ENCODE results near the gene APRT.
"Not testable (repeated sequence)": the region's sequence is repeated elsewhere in the genome, so short reads cannot be mapped to it uniquely, and the experiment has no call there.

APRT gene

DNA sequence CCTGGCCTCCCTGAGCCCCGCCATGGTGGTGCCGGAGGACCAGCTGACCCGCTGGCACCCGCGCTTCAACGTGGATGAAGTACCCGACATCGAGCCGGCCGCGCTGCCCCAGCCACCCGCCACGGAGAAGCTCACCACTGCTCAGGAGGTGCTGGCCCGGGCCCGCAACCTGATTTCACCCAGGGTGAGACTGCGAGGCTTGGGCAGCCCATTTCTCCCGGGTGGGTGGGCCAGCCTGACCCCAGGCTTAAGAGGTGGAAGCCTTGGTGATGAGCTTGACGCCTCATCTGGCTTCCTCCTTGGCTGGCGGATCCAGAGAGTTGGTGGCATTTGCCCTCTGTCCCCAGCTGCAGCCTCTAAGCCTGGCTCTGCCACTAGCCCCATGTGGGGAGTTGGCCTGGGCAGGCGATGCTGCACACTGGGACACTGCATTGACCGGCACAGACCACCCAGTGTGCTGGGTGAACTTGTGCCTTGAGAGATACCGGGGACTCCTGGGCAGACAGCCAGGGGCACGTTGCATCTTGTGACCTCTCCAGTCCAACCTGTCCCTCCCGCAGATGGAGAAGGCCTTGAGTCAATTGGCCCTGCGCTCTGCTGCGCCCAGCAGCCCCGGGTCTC, 5.1 kb downstream of the APRT start:
- no peak for DNase-seq

DNA sequence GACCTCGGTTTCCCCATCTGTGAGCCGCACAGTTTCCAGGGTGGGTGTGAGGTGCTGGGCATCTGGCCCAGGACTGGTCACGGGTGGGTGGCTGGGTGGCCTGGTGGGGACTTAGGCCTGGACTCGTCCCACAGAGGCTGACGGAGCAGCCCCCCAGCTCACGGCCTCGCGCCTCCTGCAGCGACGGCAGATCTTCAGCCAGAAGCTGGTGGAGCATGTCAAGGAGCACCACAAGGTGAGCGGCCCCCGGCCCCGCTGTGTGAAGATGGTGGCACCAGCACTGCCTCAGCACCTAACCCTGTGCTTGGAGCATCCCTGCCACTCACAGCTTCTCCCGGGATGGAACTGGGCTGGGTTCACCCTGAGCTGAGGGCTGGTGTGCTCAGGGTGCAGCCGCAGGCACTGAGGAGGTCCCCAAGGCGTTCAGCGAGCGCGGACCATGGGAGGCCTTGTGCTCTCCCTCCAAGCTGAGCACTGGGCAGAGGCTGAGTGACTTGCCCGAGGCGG, 5.8 kb downstream of the APRT start:
- no peak for DNase-seq

DNA sequence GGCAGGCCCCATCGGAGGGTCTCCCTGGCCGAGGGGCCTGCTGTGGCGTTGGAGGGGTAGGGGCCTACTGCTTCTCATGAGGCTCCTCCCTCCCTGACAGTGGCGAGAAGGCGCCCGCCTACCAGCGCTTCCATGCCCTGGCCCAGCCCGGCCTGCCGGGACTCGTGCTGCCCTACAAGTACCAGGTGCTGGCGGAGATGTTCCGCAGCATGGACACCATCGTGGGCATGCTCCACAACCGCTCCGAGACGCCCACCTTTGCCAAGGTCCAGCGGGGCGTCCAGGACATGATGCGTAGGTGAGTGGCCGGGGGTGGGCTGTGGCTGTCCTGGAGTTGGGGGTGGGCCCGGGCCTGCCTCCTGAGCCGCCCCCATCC, 6.4 kb downstream of the APRT start:
- DNase-seq: no peak

DNA sequence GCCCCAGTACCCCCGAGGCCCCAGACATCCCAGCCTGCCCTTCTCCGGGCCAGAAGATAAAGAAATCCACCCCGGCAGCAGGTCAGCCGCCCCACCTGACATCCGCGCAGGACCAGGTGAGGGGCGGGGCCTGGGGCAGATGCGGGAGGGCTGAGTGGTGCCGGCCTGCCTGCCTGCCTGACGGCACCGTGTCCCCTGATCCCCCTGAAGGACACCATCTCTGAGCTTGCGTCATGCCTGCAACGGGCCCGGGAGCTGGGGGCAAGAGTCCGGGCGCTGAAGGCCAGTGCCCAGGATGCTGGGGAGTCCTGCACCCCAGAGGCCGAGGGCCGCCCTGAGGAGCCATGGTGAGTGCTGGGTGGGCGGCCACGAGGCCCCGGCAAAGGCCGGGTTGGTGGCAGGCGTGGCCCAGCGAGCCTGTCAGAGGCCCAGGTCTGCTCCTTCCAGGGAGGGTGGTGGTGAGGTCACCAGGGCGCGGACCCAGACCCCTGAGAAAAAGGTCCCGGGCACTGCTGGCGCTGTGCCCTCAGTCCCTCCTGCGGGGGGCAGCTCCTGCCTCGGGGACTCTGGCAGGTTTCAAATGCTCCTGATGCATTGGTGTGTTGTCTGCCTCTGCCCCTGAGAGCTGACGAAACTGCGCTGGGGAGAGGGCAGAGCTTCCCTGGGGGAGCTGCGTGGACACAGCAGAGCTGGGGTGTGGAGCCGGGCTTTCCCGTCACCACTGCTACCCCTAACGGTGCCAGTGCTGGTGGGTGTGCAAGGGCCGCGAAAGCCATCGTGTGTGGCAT, 7.0 kb downstream of the APRT start:
- DNase-seq: no peak

DNA sequence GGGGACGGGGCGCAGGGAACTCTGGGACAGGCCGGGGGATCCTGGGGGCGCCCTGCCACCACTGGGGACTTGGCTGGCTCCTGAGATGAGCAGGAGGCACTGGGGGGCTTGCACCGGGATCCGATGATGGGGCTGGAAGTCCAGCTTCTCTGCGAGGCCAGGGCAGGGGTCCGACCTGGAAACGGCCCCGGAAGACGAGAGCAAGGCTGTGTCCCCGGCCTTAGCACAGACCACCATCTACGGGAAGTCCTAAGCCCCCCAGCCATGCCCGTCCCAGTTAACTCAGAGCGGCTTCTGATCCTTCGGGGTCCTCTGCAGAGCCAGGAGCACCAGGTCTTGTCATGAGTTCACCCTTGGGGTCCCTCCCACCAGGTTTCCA, 7.6 kb downstream of the APRT start:
- no peak for DNase-seq

- no peak for DNase-seq
Observed at GRCh38 chr16:88803264-88803987, 8.3 kb downstream of the APRT start, which contains the start of gene CDT1. Gene CDT1, plus strand, starts transcription at chr16:88803789. Its CDS starts 43 bp downstream, at chr16:88803832.

GRCh38 chr16:88800277-88800592, 11.5 kb downstream of the APRT start:
- no peak for DNase-seq

GRCh38 chr16:88799569-88800276, 12.0 kb downstream of the APRT start:
- DNase-seq: no peak

DNA sequence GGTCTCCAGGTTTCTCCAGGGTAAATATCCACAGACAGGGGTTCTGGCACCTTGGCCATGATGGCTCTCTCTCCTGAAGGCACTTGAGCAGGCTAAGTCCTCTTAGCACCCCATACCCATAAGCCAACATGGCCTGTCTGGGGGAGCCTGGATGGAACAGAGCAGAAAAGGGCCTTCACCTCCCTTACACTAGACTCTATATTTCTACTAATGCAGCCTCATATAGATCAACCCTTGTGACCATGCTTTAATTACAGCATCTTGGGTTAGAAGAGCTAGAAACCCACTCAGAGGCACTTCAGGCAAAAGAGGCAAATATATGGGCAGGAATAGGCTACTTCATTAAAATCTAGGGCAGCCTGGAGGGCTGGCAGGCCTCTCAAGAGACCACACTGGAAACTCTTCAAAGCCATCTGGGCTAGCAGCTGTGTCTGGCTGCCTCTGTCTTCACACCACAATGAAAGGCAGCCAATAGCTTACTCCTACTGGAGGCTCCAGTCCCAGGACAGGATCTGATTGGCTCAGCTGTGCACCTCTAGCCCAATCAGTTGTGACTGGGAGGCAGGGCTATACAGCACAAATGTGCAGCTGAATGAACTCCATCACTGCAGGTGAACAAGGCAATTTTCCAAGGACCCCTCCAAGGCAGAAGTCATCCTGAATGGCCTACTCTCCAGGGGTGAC, 12.8 kb downstream of the APRT start:
- DNase-seq: no peak

- DNase-seq: no peak
Observed at GRCh38 chr16:88798073-88798472, 13.7 kb downstream of the APRT start.

- no peak for DNase-seq
Observed at GRCh38 chr16:88796278-88796677, 15.4 kb downstream of the APRT start.

DNA sequence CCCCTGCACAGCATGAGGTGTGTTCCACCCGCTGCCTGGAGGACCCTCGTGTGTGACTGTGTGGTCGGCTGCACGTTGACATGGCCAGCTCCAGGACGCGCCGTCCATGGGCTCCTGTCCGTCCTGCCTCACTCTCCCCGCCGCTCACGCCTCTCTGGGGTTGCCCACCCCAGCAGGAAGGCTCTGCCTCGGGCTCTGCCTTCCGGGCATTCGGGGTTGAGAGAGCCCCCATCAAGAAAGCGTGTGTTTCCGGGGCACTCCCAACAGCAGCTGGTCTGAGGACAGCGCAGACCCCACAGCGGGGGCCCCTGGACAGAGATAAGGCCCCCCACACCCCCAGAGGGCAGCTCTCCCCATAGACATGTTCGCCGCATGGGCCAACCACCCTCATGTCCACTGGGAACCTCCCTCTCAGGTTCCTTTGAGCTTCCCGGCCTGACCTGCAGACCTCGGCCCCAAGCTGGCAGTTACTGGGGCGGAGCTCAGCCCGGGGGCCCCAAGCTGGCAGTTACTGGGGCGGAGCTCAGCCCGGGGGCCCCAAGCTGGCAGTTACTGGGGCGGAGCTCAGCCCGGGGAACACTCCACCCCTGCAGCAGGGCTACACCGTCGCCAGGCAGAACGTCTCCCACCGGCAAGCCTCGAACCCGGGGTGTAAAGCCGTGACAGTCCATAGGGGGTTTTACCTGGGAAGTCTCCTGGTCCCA, 18.3 kb downstream of the APRT start:
- no peak for DNase-seq

DNA sequence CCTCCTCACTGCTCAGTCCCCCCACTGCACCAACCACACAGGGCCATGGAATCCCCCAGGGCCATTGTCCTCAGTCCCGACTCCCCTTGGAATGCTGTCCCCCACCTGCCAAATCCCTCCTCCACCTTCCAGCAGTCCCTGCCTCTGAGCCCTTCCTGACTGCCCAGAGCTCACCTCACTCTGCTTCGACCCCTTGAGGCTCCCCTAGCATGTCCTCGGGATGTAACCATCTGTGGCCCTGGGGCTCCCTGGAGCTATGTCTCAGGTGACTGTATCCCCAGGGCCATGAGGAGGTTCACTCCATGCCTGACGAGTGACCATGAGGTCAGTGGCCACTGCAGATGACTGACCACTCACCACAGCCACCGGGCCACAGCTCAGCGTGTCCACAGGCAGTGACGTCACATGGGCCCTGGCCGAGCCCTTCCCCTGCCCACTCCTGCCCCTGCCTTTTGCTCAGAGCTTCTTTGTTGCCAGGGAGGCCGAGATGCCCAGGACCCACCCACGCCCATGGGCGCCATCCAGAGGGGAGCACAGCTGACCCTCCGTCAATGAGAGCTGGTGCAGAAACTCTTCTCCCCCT, 19.0 kb downstream of the APRT start:
- DNase-seq: no peak

DNA sequence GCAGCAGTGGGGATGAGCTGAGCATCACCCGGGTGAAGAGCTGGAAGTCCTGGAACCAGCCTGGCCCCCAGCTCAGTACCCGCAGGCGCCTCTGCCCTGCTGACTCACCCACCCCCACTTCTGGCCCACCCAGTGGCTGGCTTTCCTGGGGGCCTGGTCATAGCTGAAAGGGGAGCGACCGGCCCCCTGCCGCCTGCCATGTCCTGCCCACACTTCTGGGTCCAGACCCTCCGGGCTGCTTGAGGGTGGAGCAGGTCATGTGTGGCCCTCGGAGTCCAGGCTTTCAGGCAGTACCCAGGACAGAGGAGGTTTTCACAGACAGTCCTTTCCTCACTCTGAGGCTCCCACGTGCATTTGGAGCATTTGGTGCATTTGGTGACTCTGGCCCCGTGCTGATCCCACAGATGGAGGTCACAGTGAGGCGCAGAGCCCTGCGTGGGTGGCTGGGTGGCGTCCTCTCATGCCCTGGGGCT, 19.6 kb downstream of the APRT start:
- no peak for DNase-seq

DNA sequence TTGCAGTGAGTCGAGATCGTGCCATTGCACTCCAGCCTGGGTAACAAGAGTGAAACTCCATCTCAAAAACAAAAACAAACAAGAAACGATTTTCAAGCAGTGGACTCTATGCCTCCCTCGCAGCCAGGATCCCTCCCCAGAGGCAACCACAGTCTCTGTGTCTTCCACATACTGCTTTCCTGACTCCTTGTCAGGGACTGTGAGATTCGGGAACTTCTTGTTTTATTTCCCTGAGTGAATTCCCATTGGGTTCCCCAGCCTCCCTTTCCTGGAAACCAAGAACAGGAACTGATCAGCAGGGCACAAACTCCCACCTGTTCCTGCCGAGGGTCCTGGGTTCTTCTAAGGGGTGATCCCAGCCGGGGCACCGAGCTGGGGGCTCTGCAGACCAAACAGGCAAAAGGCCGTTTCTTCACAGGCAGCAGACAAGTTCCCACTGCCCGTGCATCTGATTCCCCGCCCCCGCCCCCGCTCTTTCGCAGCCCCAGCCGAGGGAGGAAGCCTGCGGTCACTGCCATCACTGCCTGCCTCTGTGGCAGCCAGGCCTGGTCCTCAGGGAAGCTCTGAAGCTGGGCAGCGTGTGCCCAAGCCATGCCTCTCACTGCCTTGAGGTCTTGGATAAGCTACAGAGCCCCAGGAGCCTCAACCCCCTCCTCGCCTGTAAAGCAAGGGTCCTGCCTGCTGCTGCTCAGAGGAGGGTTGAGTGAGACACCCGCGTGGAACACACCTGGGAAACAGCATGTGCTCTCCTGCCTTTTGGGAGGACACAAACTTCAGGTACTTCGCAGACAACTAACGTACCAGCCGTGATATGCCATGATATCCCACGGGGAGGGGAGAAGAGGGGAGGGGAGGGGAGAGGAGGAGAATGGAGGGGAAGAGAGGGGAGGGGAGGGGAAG, 21.2 kb downstream of the APRT start:
- DNase-seq: no peak

DNA sequence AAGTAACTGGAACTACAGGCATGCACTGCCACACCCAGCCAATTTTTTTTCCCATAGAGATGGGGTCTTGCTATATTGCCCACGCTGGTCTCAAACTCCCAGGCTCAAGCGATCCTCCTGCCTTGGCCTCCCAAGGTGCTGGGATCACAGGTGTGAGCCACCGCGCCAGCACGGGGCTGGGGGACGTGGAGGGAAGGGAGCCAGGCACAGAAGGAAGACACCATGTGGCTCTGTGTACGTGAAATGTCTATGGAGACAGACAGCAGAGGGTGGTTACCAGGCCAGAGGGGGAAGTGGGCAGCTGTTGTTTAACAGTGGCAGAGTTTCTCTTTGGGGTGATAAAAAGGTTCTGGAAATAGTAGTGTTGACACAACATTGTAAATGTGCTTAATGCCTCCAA, 22.1 kb downstream of the APRT start:
- DNase-seq: no peak

- not testable (repeated sequence) for DNase-seq
Observed at GRCh38 chr16:88788749-88789148, 23.0 kb downstream of the APRT start.

GRCh38 chr16:88787579-88788314, 24.0 kb downstream of the APRT start:
- no peak for DNase-seq

GRCh38 chr16:88785106-88785924, 26.4 kb downstream of the APRT start, which contains the start of gene PIEZO1:
Gene PIEZO1, minus strand, starts transcription at chr16:88785220. Its CDS starts 256 bp downstream, at chr16:88784964.
- DNase-seq: no peak
